ENCODE results near the gene CDH23.

The CDH23 gene

GRCh38 chr10:71380841-71381240, 15.9 kb upstream of the CDH23 start:
- H3K9me2 ChIP-seq (replicated peaks; ENCODE audit: control insufficient read depth, low read length), result no peaks in the 10 kb centered on the region
- no peak overlapping the region for H3K4me2 ChIP-seq (ENCODE audit: low read length)
- H3K4me1 ChIP-seq (ENCODE audit: control insufficient read depth, low read length), result peaks cover 36% of the 10 kb centered on the region
- TF ChIP-seq EZH2phosphoT487 (IDR thresholded peaks at IDR 0.05; ENCODE audit: borderline replicate concordance, low read length), result no peak
- TF ChIP-seq, protein P1, sequence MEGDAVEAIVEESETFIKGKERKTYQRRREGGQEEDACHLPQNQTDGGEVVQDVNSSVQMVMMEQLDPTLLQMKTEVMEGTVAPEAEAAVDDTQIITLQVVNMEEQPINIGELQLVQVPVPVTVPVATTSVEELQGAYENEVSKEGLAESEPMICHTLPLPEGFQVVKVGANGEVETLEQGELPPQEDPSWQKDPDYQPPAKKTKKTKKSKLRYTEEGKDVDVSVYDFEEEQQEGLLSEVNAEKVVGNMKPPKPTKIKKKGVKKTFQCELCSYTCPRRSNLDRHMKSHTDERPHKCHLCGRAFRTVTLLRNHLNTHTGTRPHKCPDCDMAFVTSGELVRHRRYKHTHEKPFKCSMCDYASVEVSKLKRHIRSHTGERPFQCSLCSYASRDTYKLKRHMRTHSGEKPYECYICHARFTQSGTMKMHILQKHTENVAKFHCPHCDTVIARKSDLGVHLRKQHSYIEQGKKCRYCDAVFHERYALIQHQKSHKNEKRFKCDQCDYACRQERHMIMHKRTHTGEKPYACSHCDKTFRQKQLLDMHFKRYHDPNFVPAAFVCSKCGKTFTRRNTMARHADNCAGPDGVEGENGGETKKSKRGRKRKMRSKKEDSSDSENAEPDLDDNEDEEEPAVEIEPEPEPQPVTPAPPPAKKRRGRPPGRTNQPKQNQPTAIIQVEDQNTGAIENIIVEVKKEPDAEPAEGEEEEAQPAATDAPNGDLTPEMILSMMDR (IDR thresholded peaks at IDR 0.05; ENCODE audit: low read depth, low read length, poor library complexity, severe bottlenecking), result no peak
- H3K79me2 ChIP-seq (ENCODE audit: control insufficient read depth, low read length), result no peaks in the 10 kb centered on the region
- H3K27me3 ChIP-seq (ENCODE audit: control insufficient read depth, low read length), result no peaks in the 10 kb centered on the region
- no peak overlapping the region for H3K27ac ChIP-seq (ENCODE audit: low read depth, low read length)
- H3F3A ChIP-seq (ENCODE audit: control insufficient read depth, insufficient read depth), result peaks cover 9% of the 10 kb centered on the region; the same call in 1 of the 2 replicates
- no peaks in the 10 kb centered on the region for H3K36me3 ChIP-seq (ENCODE audit: control insufficient read depth, low read length)
- H3K4me3 ChIP-seq (ENCODE audit: low read length), result no peak overlapping the region
- no peaks in the 10 kb centered on the region for H3K9me3 ChIP-seq (ENCODE audit: control insufficient read depth, insufficient read depth, low read length)
- H4K20me1 ChIP-seq (ENCODE audit: control insufficient read depth, insufficient read depth, low read depth, low read length), result no peaks in the 10 kb centered on the region

- Histone ChIP-seq H3K36me3 (ENCODE audit: control insufficient read depth, low read length) (no peaks in the 10 kb centered on the region), H3K27ac (ENCODE audit: low read depth, low read length) (no peak overlapping the region), H3K79me2 (ENCODE audit: control insufficient read depth, low read length) (no peaks in the 10 kb centered on the region), H3F3A (ENCODE audit: control insufficient read depth, insufficient read depth) (peaks cover 9% of the 10 kb centered on the region; the same call in 1 of the 2 replicates), H3K4me3 (ENCODE audit: low read length) (no peak overlapping the region), H4K20me1 (ENCODE audit: control insufficient read depth, insufficient read depth, low read depth, low read length) (no peaks in the 10 kb centered on the region), H3K9me2 (replicated peaks; ENCODE audit: control insufficient read depth, low read length) (no peaks in the 10 kb centered on the region), H3K27me3 (ENCODE audit: control insufficient read depth, low read length) (peaks cover 4% of the 10 kb centered on the region; the same call in 1 of the 2 replicates), H3K4me2 (ENCODE audit: low read length) (no peak overlapping the region), H3K4me1 (ENCODE audit: control insufficient read depth, low read length) (peaks cover 28% of the 10 kb centered on the region), H3K9me3 (ENCODE audit: control insufficient read depth, insufficient read depth, low read length) (no peaks in the 10 kb centered on the region)
- TF ChIP-seq, protein P1 (IDR thresholded peaks at IDR 0.05; ENCODE audit: low read depth, low read length, poor library complexity, severe bottlenecking), result no peak
- TF ChIP-seq EZH2phosphoT487 (IDR thresholded peaks at IDR 0.05; ENCODE audit: borderline replicate concordance, low read length), result no peak
These were observed 15.1 kb upstream of the CDH23 start for GRCh38 chr10:71381611-71382010.

DNA sequence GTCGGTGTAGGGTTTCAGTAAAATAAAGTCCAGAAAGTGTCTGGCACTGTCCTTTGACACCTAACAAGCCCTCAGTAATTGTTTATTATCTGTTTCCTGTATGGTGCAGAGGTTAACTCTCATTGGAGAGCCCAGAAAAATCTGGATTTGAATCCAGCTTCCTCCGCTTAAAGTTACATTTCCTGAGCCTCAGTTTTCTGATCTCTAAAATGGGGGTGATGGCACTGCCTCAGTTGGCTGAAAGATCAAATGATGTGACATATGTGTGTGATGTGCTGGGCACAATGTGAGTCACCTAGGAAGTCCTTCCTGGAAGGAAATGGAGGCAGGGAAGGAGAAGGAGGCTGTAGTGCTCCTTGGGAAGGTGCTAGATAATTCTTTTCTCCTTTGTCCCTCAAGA, 14.7 kb upstream of the CDH23 start:
- no peak for TF ChIP-seq EZH2phosphoT487 (IDR thresholded peaks at IDR 0.05; ENCODE audit: borderline replicate concordance, low read length)
- TF ChIP-seq, protein P1 (IDR thresholded peaks at IDR 0.05; ENCODE audit: low read depth, low read length, poor library complexity, severe bottlenecking), result no peak
- H4K20me1 ChIP-seq (ENCODE audit: control insufficient read depth, insufficient read depth, low read depth, low read length), result no peaks in the 10 kb centered on the region
- H3K9me2 ChIP-seq (replicated peaks; ENCODE audit: control insufficient read depth, low read length), result no peaks in the 10 kb centered on the region
- H3K79me2 ChIP-seq (ENCODE audit: control insufficient read depth, low read length), result no peaks in the 10 kb centered on the region
- H3K4me1 ChIP-seq (ENCODE audit: control insufficient read depth, low read length), result peaks cover 24% of the 10 kb centered on the region
- H3K27ac ChIP-seq (ENCODE audit: low read depth, low read length), result no peak overlapping the region
- H3F3A ChIP-seq (ENCODE audit: control insufficient read depth, insufficient read depth), result peaks cover 9% of the 10 kb centered on the region; the same call in 1 of the 2 replicates
- H3K27me3 ChIP-seq (ENCODE audit: control insufficient read depth, low read length), result peaks cover 4% of the 10 kb centered on the region; the same call in 1 of the 2 replicates
- H3K4me2 ChIP-seq (ENCODE audit: low read length), result no peak overlapping the region
- no peaks in the 10 kb centered on the region for H3K36me3 ChIP-seq (ENCODE audit: control insufficient read depth, low read length)
- no peaks in the 10 kb centered on the region for H3K9me3 ChIP-seq (ENCODE audit: control insufficient read depth, insufficient read depth, low read length)
- H3K4me3 ChIP-seq (ENCODE audit: low read length), result no peak overlapping the region
